GM19468 (cell line): ENCODE results near the gene OR2G3.

Source experiments
- ATAC-seq: cut with Tn5 transposase; IDR thresholded peaks from one replicate; pipeline ENCODE4 v1.9.1; 2021; ENCODE audit warnings: mild to moderate bottlenecking, moderate library complexity, moderate number of reproducible peaks; ENCODE audit not compliant: unreplicated experiment; ENCODE audit errors: extremely low read depth

The OR2G3 gene

DNA sequence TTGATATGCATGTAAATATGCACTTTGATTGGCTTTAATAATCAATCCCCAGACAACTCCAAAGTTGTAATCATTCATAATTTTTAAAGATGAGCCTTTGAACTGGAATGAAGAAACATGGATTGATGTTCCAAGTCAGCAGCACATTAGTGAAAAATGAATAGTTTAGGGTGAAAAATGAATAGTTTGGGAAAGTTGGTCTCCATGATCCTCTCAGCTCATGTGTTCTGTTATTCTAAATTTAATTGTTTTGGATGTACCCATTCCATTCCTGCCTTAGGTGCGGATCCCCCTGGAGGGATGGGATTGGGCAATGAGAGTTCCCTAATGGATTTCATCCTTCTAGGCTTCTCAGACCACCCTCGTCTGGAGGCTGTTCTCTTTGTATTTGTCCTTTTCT lies at the start of gene OR2G3:
Gene OR2G3 (plus strand): TSS at position 301 of the 400 bp plus-strand sequence. CDS start 0 bp downstream, at position 301.
- no peak for ATAC-seq

GRCh38 chr1:247557926-247558674 lies 47.3 kb upstream of the OR2G3 start:
- ATAC-seq: no peak

GRCh38 chr1:247561711-247562110 lies 43.7 kb upstream of the OR2G3 start:
- no peak for ATAC-seq

DNA sequence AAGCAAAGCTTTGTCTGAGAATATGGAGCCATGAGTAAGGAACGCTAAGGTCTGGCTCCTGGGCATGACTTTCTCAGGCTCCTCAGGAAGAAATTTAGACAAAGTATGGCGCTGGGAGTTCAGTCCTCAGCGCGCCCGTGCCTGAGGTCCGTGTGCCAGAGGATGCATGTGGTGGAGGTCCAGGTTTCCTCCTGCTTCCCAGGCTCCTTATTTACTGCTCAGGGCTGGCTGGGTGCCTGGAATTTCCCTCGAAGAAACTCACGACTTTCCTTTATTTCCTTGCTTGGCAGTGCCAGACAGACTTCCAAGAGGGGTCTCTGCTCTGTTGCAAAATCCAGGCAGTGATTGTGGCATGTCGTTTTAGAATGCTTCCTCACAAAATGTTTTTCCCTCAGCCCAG lies 43.2 kb upstream of the OR2G3 start:
- no peak for ATAC-seq

GRCh38 chr1:247574236-247574635 lies 31.1 kb upstream of the OR2G3 start:
- ATAC-seq: no peak

DNA sequence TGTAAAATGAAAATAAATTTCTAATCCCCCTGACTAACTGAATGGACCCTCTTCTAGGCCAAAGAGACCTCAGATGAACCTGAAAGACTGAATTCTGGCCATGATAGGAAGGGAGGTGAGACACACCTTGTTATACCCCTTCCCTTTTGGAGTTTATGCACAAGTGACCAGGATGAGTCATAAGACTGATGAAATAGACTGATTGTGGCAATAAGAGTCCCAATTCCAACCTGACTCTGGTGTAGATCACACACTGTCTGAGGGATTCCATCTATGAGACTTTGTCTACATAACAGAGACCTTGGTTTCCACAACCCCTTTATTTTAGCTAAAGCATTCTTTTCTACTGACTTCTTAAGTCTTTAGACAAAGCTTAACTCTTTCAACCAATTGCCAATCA lies 30.7 kb upstream of the OR2G3 start:
- ATAC-seq: no peak

DNA sequence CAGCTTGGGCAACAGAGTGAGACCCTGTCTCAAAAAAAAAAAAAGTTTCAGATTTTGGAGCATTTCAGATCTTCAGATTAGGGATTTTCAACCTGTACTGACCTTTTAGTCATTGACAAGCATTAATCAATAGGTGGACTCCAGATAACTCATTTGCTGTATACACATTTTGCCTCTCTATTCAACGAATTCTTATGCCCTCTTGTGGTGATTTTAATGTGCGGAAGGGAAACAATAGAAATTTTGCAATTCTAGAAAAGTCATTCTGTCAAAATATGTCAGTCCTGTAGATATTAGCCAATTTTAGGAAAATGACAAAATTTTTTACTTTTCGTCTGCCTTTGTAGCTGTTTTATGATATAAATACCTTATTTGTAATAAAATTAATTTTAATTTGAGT lies 28.9 kb upstream of the OR2G3 start:
- no peak for ATAC-seq

DNA sequence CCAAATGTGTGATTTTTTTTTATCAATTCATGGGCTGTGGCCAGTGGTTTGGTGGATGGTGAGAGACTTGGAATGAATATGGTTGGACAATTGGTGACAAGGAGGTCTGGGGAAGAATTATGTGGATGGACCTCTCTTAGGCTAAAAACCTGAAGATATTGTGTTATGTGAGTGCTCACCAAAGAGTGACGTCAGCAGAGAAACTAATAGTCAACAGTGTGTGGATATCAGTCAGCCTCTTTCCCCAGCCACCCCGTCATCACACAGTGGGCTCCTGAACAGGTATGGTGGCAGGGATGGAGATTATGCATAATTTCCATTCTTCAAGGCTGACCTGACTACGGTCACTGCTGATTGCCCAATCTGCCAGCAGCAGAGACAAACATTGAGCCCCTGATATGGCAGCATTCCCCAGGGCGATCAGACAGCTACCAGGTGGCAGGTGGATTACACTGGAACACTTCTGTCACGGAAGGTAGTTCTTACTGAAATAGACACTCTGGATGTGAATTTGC lies 26.4 kb upstream of the OR2G3 start:
- ATAC-seq: no peak

DNA sequence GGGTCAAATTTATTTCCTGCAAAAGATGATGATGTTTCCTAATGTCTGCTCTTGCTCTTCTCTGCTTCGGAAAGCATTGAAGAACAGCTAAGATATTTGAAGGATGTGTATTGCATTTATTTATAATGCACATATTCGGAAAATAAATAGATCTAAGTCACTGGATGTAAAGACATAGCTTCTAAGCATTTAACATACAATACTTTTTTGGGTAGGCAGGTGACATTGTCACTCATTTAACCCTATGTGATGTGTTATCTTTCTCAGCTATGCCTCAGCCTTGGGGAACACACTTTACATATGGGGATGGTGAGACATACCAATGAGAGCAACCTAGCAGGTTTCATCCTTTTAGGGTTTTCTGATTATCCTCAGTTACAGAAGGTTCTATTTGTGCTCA lies 17.3 kb upstream of the OR2G3 start, which contains the start of gene OR2G2:
Gene OR2G2 (plus strand): TSS at position 301 of the 400 bp plus-strand sequence. CDS start 0 bp downstream, at position 301.
- ATAC-seq: no peak

DNA sequence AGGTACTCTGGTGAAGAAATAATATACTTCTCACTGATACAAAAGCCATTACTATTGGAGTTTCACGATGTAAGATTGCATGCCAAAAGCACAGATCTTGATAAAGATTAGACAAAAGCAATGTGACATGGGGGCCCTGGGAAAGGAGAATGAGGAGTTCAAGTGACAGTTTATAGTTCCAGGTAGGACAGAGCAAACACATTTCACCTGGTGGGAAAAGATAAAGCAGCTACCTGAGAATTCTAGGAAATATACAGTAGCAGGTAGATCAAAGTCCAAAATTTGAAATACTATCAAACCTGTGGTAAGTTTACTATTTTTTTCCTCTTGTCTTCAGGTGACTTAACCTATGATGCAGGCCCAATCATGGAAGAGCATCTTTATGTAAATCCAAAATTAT lies 8.0 kb downstream of the OR2G3 start:
- ATAC-seq: no peak

DNA sequence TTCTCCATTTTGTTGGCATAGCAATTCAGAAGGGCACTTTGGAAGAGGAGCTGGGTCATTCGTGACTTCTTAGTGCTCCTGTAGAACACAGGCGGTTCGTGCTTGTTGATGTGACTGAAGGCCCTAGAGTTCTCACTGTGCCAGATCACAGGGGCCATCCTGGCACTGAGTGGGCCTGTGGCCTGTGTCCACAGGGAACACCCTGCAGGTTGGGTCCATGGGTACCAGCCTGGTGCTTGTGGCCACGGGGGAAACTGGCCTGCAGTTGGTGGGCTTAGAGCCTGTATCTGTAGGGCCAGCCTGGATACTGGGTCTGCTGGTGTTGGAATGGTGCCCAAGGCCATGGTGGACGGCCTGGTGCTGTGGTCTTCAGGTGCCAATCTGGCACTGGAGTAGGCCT lies 9.2 kb downstream of the OR2G3 start:
- no peak for ATAC-seq

DNA sequence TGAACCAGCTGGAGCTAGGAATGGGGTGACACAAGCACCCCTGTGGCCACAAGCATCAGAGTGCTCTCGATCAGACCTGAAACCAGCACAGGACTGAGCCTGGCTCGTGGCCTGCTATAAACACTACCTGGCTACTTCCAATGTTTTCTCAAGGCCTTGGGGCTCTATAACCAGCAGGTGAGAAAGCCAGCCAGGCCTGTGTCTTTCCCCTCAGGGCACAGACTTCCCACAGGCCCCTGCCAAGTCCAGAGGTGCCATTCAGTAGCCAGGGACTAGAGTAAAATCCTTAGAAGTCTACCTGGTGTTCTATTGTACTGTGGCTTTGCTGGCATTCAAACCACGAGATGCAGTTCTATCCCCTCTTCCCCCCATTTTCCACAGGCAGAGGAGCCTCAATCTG lies 22.6 kb downstream of the OR2G3 start:
- ATAC-seq: no peak

GRCh38 chr1:247638011-247638410 lies 32.6 kb downstream of the OR2G3 start:
- no peak for ATAC-seq

DNA sequence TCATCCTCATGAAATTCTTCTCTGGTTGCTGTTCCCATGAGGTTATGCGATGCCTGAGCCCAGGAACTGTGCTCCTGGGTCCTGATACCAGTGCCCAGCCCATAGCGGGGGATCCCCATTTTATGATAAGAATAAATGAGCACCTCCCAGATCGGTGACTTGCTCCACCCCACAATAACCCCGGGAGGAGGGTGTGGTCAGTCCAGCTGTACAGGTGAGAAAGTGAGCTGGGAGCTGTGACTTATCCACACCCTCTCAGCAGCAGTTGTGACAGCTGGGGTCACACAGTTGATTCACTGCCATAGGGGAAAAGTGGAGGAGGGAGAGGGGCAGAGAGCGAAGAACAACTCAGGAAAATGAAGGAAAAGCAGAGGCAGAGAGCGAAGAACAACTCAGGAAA lies 33.4 kb downstream of the OR2G3 start:
- no peak for ATAC-seq

DNA sequence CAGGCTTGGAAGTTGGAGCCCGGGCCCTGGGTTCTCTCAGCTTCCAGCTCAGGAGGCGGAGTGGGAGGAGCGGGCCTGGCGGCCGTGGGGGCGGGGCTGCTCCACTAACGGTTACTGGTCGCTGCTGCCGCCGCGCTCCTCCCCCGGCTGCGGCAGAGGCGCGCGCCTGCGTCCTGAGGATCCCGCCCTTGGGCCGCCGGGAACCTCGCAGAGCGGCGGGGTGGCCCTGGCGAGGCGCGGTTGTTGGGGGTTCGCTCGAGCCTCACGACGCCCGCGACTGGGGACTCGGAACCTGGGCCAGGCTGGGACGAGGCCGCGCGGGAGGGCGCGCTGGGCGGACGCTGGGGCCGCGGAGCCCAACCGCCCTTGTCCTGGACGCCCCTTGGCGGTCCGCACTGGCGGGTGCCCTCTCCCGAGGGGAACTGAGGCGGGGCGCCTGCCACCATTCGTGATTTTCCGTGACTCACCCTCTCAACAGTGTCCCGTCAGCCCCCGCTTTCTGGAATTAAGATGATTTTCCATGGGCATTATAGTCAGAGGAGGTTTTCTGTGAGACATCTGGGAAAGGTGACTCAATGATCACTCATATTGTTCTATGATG lies 34.1 kb downstream of the OR2G3 start:
- ATAC-seq: no peak

GRCh38 chr1:247642742-247643141 lies 37.4 kb downstream of the OR2G3 start:
- no peak for ATAC-seq

GRCh38 chr1:247646867-247647266 lies 41.5 kb downstream of the OR2G3 start:
- no peak for ATAC-seq

DNA sequence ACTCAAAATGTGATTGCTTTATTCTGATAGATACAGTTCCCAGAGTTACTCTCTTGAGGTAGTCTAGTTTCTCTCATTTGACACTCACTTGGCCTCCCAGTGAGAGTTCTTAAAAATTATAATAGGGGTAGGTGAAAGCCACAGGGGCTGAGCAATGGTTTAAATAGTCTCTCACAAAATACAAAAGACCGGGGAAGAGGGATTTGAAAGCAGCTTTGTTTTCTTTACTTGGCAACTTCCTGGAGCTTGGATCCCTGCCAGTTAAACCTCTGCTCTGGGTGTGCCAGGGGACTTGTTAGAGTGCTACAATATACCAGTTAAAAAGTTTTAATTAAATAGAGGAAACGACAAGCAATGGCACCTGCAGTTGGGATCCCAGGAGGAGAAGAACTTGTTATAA lies 42.5 kb downstream of the OR2G3 start:
- ATAC-seq: no peak

- no peak for ATAC-seq
These were observed 47.7 kb downstream of the OR2G3 start for GRCh38 chr1:247653040-247653439.
